Measurements from ENCODE around the gene SURF6. TPM values are rescaled to one million over a fixed set of nuclear protein-coding genes. Genes with fewer than 3 reads are reported as not detected.

Gene SURF6
- total RNA-seq, 1 donor from 2014 or later = 16.0 TPM

DNA sequence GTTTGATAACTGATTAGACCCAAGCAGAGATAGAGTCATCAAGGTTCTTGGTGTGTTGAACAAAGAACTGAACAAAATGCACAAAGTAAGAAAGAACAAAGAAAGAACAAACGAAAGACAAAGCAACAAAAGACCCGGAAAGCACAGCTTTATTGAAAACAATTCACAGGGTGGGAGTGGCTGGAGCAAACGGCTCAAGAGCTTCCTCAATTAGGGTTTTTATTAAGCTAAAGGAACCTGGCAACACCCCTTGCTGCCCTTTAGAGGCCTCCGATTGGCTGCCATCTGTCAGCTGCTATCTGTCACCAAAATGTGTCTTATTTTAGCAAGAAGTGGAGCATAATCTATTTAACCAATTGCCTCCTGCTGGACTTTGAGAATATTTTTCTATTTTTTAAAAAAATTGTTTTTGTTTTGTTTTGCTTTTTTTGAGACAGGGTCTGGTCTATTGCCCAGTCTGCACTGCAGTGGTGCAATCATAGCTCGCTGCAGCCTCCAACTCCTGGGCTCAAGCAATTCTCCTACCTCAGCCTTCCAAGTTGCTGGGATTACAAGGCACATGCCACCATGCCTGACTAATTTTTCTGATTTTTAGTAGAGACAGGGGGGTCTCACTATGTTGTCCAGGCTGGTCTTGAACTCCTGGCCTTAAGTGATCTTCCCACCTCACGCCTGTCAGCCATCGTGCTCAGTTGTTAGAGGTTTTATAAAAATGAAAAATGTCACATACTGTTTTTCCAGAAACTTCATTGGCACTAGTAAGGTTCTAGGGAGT, 53.3 kb downstream of the SURF6 start:
- peak; percentile 32 for DNase-seq (ENCODE audit: extremely low spot score, unreplicated experiment)

GRCh38 chr9:133280392-133280791, 55.6 kb downstream of the SURF6 start:
- Mint-ChIP-seq H3K4me1 (ENCODE audit: unreplicated experiment) (no peaks in the 10 kb centered on the region), H3K36me3 (ENCODE audit: unreplicated experiment) (no peaks in the 10 kb centered on the region), H3K4me3 (ENCODE audit: unreplicated experiment) (no peak overlapping the region), H3K27me3 (ENCODE audit: unreplicated experiment) (peaks cover 39% of the 10 kb centered on the region), H3K9me3 (ENCODE audit: unreplicated experiment) (no peaks in the 10 kb centered on the region), H3K27ac (ENCODE audit: unreplicated experiment) (no peak overlapping the region)
- no peak for DNase-seq (ENCODE audit: extremely low spot score, unreplicated experiment)
- TF ChIP-seq, protein P1, sequence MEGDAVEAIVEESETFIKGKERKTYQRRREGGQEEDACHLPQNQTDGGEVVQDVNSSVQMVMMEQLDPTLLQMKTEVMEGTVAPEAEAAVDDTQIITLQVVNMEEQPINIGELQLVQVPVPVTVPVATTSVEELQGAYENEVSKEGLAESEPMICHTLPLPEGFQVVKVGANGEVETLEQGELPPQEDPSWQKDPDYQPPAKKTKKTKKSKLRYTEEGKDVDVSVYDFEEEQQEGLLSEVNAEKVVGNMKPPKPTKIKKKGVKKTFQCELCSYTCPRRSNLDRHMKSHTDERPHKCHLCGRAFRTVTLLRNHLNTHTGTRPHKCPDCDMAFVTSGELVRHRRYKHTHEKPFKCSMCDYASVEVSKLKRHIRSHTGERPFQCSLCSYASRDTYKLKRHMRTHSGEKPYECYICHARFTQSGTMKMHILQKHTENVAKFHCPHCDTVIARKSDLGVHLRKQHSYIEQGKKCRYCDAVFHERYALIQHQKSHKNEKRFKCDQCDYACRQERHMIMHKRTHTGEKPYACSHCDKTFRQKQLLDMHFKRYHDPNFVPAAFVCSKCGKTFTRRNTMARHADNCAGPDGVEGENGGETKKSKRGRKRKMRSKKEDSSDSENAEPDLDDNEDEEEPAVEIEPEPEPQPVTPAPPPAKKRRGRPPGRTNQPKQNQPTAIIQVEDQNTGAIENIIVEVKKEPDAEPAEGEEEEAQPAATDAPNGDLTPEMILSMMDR (IDR thresholded peaks at IDR 0.05) = no peak

More for the DNA sequence above, 53.3 kb downstream of the SURF6 start:
- no peaks in the 10 kb centered on the region for H3K9me3 Mint-ChIP-seq (ENCODE audit: unreplicated experiment)
- H3K4me3 Mint-ChIP-seq (ENCODE audit: unreplicated experiment) = no peak overlapping the region
- H3K27ac Mint-ChIP-seq (ENCODE audit: unreplicated experiment) = no peak overlapping the region
- no peaks in the 10 kb centered on the region for H3K36me3 Mint-ChIP-seq (ENCODE audit: unreplicated experiment)
- TF ChIP-seq, protein P1 (IDR thresholded peaks at IDR 0.05) = no peak
- H3K4me1 Mint-ChIP-seq (ENCODE audit: unreplicated experiment) = no peaks in the 10 kb centered on the region
- peaks cover 27% of the 10 kb centered on the region for H3K27me3 Mint-ChIP-seq (ENCODE audit: unreplicated experiment)

Other genes starting within 250 kb of the SURF6 start
- 35.1 and 38.4 TPM in 2 replicates for gene RALGDS, start 214.9 kb downstream of the SURF6 start, total RNA-seq
- 3.1 and 4.1 TPM in 2 replicates for gene GBGT1, start 172.3 kb downstream of the SURF6 start, total RNA-seq
- gene OBP2B, start 126.9 kb downstream of the SURF6 start, total RNA-seq = not detected in 2 replicates
- gene ABO, start 61.0 kb downstream of the SURF6 start, total RNA-seq = not detected in 2 replicates
- 23.4 and 27.6 TPM in 2 replicates for gene MED22, start 11.9 kb upstream of the SURF6 start, total RNA-seq
- 1,770 and 1,772 TPM in 2 replicates for gene RPL7A, start 12.0 kb upstream of the SURF6 start, total RNA-seq
- gene SURF1, start 20.3 kb upstream of the SURF6 start, total RNA-seq = 36.2 and 39.4 TPM in 2 replicates
- gene SURF2, start 20.4 kb upstream of the SURF6 start, total RNA-seq = 15.4 and 16.3 TPM in 2 replicates
- gene SURF4, start 39.9 kb upstream of the SURF6 start, total RNA-seq = 190 and 201 TPM in 2 replicates
- gene STKLD1, start 40.2 kb upstream of the SURF6 start, total RNA-seq = 3.5 and 5.1 TPM in 2 replicates
- 22.2 and 22.8 TPM in 2 replicates for gene REXO4, start 81.8 kb upstream of the SURF6 start, total RNA-seq
- gene ADAMTS13, start 86.2 kb upstream of the SURF6 start, total RNA-seq = 7.4 and 8.8 TPM in 2 replicates
- 28.9 and 29.3 TPM in 2 replicates for gene CACFD1, start 123.8 kb upstream of the SURF6 start, total RNA-seq
- 8.0 and 8.4 TPM in 2 replicates for gene SLC2A6, start 142.9 kb upstream of the SURF6 start, total RNA-seq
- not detected in 2 replicates for gene MYMK, start 188.8 kb upstream of the SURF6 start, total RNA-seq
- gene ADAMTSL2, start 198.5 kb upstream of the SURF6 start, total RNA-seq = 0.10 and 0.11 TPM in 2 replicates